Nucleus accumbens (tissue), 56 donors: Measurements from ENCODE around the gene DHX38.
"Not testable (repeated sequence)": the region's sequence is repeated elsewhere in the genome, so short reads cannot be mapped to it uniquely, and the experiment has no call there.

Experiments used
- DNase-seq, 56 donors: peaks; one replicate each; lab custom pipeline; 2025; lab: John Stamatoyannopoulos, UW

The DHX38 gene

DNA sequence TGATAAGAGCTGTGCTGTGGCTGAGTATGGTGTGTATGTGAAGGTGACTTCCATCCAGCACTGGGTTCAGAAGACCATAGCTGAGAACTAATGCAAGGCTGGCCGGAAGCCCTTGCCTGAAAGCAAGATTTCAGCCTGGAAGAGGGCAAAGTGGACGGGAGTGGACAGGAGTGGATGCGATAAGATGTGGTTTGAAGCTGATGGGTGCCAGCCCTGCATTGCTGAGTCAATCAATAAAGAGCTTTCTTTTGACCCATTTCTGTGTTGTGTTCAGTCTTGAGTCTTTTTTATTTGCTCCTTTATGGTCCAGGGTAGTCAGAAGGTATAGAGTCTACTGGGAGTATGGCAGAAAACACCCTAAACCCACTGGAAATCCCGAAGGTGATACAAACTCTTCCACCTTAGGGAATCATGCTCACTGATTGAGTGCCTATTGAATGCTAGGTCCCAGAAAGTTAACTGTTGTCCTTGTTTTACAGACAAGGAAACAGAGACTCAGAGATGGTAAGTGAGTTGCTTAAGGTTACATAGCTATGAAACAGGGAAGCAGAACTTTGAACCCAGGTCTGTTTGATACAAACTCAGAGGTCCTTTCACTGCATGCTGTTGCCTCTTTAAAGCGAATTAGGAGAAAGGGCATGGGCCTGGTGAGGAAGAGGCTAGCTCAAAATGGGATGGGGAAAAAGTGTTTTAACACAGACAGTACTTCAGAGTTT is 16.5 kb upstream of the DHX38 start:
- not testable (repeated sequence) for DNase-seq

DNA sequence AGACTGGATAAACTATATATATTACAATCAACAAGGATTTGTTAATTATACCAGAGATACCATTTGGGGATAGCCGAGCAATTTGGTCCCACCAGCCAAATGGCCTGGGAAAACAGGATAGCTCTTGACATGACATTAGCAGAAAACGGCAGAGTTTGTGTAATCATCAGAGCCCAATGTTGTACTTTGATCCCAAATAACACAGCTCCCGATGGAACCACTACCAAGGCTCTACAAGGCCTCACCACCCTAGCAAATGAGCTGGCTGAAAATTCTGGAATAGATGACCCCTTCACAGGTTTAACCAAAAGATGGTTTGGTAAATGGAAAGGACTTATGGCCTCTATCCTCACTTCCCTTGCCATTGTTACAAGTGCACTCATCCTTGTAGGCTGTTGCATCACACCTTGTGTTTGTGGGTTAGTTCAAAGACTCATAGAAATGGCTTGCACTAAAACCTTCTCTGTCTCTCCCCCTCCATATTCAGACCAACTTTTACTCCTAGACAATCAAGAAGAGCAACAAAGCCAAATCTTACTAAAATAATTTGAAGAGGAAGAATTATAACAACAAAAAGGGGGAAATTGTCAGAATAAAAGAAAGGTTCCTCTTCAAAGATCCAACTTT is 9.8 kb upstream of the DHX38 start:
- DNase-seq: no peak

DNA sequence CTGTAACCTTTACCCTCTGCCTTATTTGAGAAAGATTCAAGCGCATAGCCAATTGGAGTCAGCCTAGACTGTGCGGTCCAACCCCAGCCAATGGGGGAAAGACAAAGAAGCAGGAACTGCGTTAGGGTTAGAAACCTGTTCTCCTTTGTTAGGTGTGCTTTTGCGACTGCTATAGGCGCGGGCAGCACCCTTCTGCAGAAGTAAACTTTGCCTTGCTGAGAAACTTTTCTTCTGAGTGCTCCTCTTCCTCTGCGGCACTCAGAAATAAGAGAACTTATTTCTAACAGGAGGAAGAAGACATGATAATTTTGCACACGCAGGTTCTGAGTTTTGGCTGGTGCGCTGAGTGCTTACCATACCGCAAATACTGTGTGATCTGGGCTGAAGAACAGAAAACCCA is 9.2 kb upstream of the DHX38 start:
- no peak for DNase-seq

DNA sequence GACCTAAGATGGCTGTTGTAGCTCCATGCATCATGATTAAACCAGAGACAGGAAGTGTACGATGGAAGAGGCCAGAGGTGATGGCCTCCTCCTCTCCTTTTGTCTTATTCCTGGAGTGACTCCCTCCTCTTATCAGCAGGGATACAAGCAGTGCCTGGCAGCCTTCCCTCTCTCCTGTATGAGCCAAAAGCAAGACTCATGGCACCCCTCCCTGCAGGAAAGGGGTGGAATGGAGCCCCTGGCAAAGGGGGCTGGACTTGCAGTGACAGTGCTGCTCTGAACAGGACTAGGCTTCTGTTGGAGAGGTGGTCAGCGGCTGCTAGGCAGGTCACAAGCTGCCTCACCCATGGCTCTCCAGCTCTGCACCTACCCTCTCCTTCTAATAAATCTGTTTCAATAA is 8.6 kb upstream of the DHX38 start:
- no peak for DNase-seq

- DNase-seq: no peak
Measured at GRCh38 chr16:72091217-72091616, 2.4 kb upstream of the DHX38 start.

DNA sequence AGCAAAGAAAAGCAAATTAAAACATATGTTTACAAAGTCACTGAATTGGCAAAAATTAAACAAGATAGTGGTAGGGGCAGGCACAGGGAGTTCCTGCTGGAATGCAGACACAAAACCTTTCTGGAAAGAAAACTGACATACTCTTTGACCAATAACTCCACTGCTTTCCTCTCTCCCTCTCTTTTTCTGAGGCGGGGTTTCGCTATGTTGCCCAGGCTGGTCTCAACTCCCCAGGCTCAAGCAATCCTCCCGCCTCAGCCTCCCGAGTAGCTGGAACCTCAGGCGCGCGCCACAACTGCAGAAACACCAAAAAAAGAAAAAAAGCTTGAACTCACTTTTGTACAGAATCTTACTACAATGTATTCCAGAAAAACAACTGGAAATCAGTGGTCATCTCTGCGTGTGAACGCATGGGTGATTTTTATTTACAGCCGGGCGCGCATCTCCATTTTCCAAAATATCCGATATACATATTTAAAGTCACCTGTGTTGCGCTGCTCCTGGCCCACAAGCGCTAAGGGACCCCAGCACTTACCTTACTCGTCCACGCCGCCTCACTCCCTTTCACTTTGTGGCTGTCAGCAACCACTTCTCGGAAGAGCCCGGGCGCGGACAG is 707 bp upstream of the DHX38 start:
- peak in 1 of 56 donors; percentile 10 for DNase-seq

- DNase-seq: peak in 27 of 56 donors; percentile 27 to 80 (median 59)
Measured at GRCh38 chr16:72094266-72094610, 591 bp downstream of the DHX38 start.

- no peak for DNase-seq
Measured at GRCh38 chr16:72098936-72099335, 5.3 kb downstream of the DHX38 start.

GRCh38 chr16:72099377-72099818 is 5.8 kb downstream of the DHX38 start:
- peak in 36 of 56 donors; percentile 1 to 47 (median 14) for DNase-seq

GRCh38 chr16:72101195-72101594 is 7.5 kb downstream of the DHX38 start:
- DNase-seq: no peak

DNA sequence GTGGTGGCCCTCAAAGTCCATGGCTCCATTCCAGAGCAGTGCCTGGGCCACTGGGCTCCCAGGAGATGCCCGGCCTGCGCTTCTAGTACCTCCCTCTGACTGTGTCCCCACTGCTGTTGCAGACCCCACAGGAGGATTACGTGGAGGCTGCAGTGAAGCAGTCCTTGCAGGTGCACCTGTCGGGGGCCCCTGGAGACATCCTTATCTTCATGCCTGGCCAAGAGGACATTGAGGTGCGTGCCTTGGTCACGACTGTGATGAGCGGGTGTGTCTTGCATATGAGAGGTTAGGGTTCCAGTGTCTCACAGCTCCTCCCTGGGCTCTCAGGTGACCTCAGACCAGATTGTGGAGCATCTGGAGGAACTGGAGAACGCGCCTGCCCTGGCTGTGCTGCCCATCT is 11.3 kb downstream of the DHX38 start:
- DNase-seq: no peak

DNA sequence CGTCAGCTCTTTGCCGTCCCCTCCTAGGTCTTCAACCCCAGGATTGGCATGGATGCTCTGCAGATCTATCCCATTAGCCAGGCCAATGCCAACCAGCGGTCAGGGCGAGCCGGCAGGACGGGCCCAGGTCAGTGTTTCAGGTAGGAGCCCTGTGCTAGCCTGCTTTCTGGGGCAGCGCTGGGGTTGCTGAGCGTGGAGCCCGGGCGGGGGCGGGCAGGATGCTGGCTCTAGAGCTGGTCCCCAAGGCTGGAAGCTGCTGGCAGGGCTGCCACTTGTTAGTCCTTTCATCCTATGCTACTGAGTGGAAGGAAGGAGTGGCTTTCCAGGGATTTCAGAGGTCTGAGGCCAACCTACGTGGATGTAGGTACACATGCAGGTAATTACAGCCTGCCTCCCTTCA is 12.3 kb downstream of the DHX38 start:
- no peak for DNase-seq

- no peak for DNase-seq
Measured at GRCh38 chr16:72107371-72107770, 13.7 kb downstream of the DHX38 start.

GRCh38 chr16:72108353-72109102 is 14.9 kb downstream of the DHX38 start:
- no peak for DNase-seq

GRCh38 chr16:72109300-72109699 is 15.7 kb downstream of the DHX38 start:
- DNase-seq: no peak

- no peak for DNase-seq
Measured at GRCh38 chr16:72109966-72110530, 16.4 kb downstream of the DHX38 start.

DNA sequence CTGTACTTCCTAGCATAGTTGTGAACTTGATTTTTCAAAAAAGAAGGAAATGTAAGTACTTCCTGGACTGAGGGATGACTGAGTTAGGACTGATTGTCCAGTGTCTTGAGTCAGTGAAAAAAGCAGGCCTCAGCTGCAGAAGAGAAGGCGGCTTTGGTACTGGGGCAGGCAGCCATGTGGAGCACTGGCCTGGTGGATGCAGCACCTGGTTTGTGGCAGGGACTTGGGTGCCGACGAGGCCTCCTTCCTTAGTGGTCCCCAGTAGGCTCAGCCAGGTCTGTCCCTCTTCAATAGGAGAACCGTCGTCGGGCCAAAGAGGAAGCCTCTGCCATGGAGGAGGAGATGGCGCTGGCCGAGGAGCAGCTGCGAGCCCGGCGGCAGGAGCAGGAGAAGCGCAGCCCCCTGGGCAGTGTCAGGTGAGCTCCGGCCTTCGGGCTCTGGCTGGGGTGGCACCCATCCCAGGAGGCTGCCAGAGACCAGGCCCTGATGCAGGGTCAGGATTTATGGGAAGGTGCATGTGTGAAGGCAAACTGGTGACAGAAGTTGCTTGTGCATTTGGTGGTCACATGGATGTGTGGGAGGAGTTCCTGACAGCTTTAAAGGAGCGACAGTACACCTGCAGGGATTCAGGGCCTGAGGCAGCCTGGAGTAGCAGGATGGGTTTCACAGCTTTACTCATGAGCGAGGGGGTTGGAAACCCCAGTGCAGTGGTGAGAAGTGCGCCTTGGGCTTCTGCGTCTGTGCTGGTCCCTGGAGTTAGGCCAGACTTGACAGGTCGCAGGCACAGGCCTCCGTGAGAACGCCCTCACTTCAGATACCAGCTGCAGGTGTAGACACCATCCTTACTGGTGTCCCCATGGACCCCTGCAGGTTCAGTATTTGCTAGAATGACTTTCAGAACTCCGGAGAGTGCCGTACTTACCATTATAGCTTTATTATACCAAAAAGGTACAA is 17.3 kb downstream of the DHX38 start:
- DNase-seq: no peak

- no peak for DNase-seq
Measured at GRCh38 chr16:72111657-72112451, 18.2 kb downstream of the DHX38 start.

DNA sequence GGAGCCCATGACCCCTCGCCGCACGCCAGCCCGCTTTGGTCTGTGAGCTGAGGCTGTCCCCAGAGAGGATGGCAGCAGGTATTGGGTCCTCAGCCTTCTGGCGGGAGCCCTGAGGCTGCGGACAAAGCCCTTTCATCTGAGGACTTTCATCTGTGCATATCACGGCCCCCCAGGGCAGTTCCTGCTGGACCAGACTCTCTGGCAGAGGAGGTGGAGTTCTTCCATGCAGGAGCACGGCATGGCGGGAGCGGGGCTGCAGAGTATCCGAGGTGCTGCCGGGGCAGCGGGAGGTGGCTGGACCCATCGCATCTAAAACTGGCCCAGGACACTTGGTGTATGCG is 18.8 kb downstream of the DHX38 start:
- DNase-seq: no peak
